Smooth muscle cell (in vitro differentiated cells): Measurements from ENCODE around the gene PLCL2. TPM values are rescaled to one million over a fixed set of nuclear protein-coding genes. Genes with fewer than 3 reads are reported as not detected.

Source experiments
- DNase-seq: peaks from one replicate; lab custom pipeline; 2025; ENCODE audit not compliant: unreplicated experiment; lab: John Stamatoyannopoulos, UW
- H2AFZ ChIP-seq: fragments of 200-600 bp; sonication (generic); 2 replicates; pipeline ENCODE4 v1.6.0; 2016; ENCODE audit warnings: antibody characterized with exemption, low read depth, mild to moderate bottlenecking
- H3F3A ChIP-seq: fragments of 200-600 bp; sonication (generic); 2 replicates; pipeline ENCODE4 v1.6.0; 2017; ENCODE audit warnings: antibody characterized with exemption, low read depth
- H3K27ac ChIP-seq: fragments of 200-600 bp; sonication (generic); 2 replicates; pipeline ENCODE4 v1.5.1; 2016; ENCODE audit warnings: low read depth, mild to moderate bottlenecking
- H3K27me3 ChIP-seq: fragments of 200-600 bp; sonication (generic); 2 replicates; pipeline ENCODE4 v1.6.1; 2016; ENCODE audit warnings: low read depth, mild to moderate bottlenecking
- H3K36me3 ChIP-seq: fragments of 200-600 bp; sonication (generic); 2 replicates; pipeline ENCODE4 v1.5.1; 2016; ENCODE audit warnings: low read depth
- H3K4me1 ChIP-seq: fragments of 200-600 bp; sonication (generic); 2 replicates; pipeline ENCODE4 v1.5.1; 2016; ENCODE audit warnings: low read depth
- H3K4me2 ChIP-seq: fragments of 200-600 bp; sonication (generic); 2 replicates; pipeline ENCODE4 v1.6.0; 2016; ENCODE audit warnings: mild to moderate bottlenecking
- H3K4me3 ChIP-seq: fragments of 200-600 bp; sonication (generic); 2 replicates; pipeline ENCODE4 v1.5.1; 2016; ENCODE audit warnings: mild to moderate bottlenecking
- H3K79me2 ChIP-seq: fragments of 200-600 bp; sonication (generic); 2 replicates; pipeline ENCODE4 v1.6.0; 2016; ENCODE audit warnings: low read depth, mild to moderate bottlenecking
- H3K9ac ChIP-seq: fragments of 200-600 bp; sonication (generic); 2 replicates; pipeline ENCODE4 v1.6.0; 2016; ENCODE audit warnings: low read depth
- H3K9me3 ChIP-seq: fragments of 200-600 bp; sonication (generic); replicated peaks from 2 replicates; pipeline ENCODE4 v1.5.1; 2016; ENCODE audit warnings: low read depth
- H4K20me1 ChIP-seq: fragments of 200-600 bp; sonication (generic); 2 replicates; pipeline ENCODE4 v1.6.0; 2016; ENCODE audit warnings: low read depth
- CTCF ChIP-seq: fragments of 200-600 bp; sonication (generic); IDR thresholded peaks from 2 replicates; pipeline ENCODE4 v1.5.1; 2017; ENCODE audit warnings: borderline replicate concordance, mild to moderate bottlenecking, antibody characterized with exemption; ENCODE audit not compliant: insufficient read depth, poor library complexity, severe bottlenecking
- WGBS: methylation state at CpG from one replicate; pipeline ENCODE4 v1.1.7; 2016; ENCODE audit warnings: low lambda C conversion rate; 5-methylcytosine and 5-hydroxymethylcytosine counted together
- polyA plus RNA-seq: library from polyadenylated mRNA; unstranded; fragments of >200 nt; fragmentation: Nextera tagmentation; extraction: Ambion mirVana; gene quantifications from 2 replicates; pipeline ENCODE4 v1.2.1, GENCODE V29; 2016
- total RNA-seq: library from RNA; depleted of rRNA; stranded (reverse); fragments of >200 nt; gene quantifications from 2 replicates; pipeline ENCODE4 v1.2.3, GENCODE V29; 2014

PLCL2 gene
- total and polyA plus RNA-seq, 2 experiments from 2014 or later, result 2.1 to 5.0 TPM

DNA sequence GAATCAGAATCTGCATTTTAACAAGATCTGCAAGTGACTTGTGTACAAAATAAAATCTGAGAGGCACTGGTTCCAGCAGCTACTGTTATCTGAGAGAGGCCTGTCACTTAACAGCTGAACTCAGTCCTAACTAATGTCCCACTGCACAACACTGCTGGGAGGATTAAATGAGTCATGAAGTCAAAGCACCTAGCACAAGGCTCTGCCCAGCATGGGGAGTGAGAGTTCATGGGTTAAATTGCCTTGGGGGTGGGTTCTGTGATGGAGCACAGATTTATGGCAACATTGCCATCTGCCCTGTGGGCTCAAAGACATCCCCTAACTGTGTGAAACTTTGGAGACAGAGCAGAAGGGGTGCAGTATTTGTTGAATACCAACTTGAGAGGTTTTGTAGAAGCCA lies 250.9 kb downstream of the PLCL2 start:
- no peak for TF ChIP-seq CTCF
- no peaks in the 10 kb centered on the region for H3K27me3 ChIP-seq
- no peak for DNase-seq
- no peaks in the 10 kb centered on the region for H3F3A ChIP-seq
- H3K4me2 ChIP-seq, result no peak overlapping the region
- no peaks in the 10 kb centered on the region for H3K9me3 ChIP-seq
- H4K20me1 ChIP-seq, result no peaks in the 10 kb centered on the region
- H2AFZ ChIP-seq, result no peak overlapping the region
- H3K27ac ChIP-seq, result no peak overlapping the region
- H3K4me1 ChIP-seq, result no peaks in the 10 kb centered on the region
- no peaks in the 10 kb centered on the region for H3K79me2 ChIP-seq
- no peaks in the 10 kb centered on the region for H3K36me3 ChIP-seq
- no peak overlapping the region for H3K4me3 ChIP-seq
- H3K9ac ChIP-seq, result no peak overlapping the region

DNA sequence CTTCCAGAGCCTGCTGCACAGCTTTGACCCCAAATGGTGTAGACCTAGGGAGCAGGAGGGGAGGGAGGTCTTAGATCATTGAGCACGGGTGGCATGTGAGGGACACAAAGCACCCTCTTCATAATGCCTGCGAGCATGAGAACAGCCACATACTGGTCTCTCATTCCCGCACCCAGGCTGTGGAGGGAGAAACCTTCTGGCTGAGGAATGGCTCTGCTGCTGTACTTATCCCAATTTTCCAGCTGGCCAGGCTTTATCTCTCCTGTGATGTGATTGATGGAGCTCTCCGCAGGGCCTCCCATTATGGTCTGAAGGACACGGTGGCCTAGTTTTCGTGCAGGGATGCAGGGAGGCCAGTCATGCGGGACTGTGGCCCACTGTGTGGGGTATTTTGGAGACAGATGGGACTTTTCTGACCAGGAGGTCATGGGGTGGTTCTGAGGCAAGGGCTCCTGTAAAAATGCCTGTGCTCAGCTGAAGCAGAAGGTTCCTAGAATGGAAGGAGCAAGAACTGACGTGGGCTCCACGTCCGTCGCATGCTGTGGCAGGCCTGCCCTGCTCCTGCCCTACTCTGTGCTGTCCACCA lies 251.5 kb downstream of the PLCL2 start:
- H4K20me1 ChIP-seq, result no peaks in the 10 kb centered on the region
- no peaks in the 10 kb centered on the region for H3K27me3 ChIP-seq
- no peak overlapping the region for H3K4me2 ChIP-seq
- H3K27ac ChIP-seq, result no peak overlapping the region
- H3F3A ChIP-seq, result no peaks in the 10 kb centered on the region
- no peak overlapping the region for H3K9ac ChIP-seq
- H2AFZ ChIP-seq, result no peak overlapping the region
- 80% methylated on average over 11 of the region's 11 CpGs for WGBS
- DNase-seq, result no peak
- TF ChIP-seq CTCF, result no peak
- H3K79me2 ChIP-seq, result no peaks in the 10 kb centered on the region
- no peaks in the 10 kb centered on the region for H3K9me3 ChIP-seq
- no peak overlapping the region for H3K4me3 ChIP-seq
- no peaks in the 10 kb centered on the region for H3K4me1 ChIP-seq
- no peaks in the 10 kb centered on the region for H3K36me3 ChIP-seq

DNA sequence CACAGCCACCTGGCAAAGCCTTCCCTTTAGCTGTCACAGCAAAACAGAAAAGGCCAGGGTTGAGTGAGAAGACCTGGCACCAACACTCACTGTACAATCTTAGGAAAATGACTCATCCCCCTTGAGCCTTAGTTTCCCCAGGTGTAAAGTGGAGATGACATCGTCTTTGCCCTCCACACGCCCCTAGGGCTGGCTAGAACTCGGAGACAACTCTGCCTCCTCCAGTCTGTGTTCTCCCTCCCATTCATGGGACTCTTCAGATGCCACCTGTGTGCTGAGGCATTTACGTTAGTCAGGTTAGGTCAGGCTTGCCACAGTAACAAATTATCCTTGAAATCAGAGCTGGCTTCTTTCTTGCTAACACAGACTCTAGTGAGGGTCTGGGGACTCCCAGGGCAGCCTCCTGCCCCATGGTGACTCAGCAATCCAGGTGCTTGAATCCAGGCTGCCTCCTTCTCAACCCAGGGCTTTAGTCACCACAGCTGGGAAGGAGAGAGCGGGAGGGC lies 252.6 kb downstream of the PLCL2 start:
- no peaks in the 10 kb centered on the region for H3K27me3 ChIP-seq
- no peaks in the 10 kb centered on the region for H4K20me1 ChIP-seq
- no peaks in the 10 kb centered on the region for H3F3A ChIP-seq
- H3K4me2 ChIP-seq, result no peak overlapping the region
- DNase-seq, result no peak
- no peak overlapping the region for H3K9ac ChIP-seq
- no peak for TF ChIP-seq CTCF
- no peaks in the 10 kb centered on the region for H3K36me3 ChIP-seq
- no peaks in the 10 kb centered on the region for H3K79me2 ChIP-seq
- 93% methylated on average over 5 of the region's 5 CpGs for WGBS
- H3K9me3 ChIP-seq, result no peaks in the 10 kb centered on the region
- H2AFZ ChIP-seq, result no peak overlapping the region
- no peaks in the 10 kb centered on the region for H3K4me1 ChIP-seq
- H3K27ac ChIP-seq, result no peak overlapping the region
- no peak overlapping the region for H3K4me3 ChIP-seq
